HepG2 (cell line): ENCODE data around the gene RANBP3. TPM values are rescaled to one million over a fixed set of nuclear protein-coding genes. Genes with fewer than 3 reads are reported as not detected.

Source experiments
- ATAC-seq: fragments of 200-7000 bp; cut with Tn5 transposase; 3 replicates; pipeline ENCODE4 v1.9.1; 2020; ENCODE audit warnings: mild to moderate bottlenecking, moderate library complexity
- BruUV-seq: library from RNA; stranded (reverse); fragments of 400-500 nt; replicated peaks from 2 replicates; lab custom pipeline; 2021; lab: Mats Ljungman, UMichigan
- CTCF ChIA-PET: fragments of 300-600 bp; formaldehyde crosslinking; extraction: SDS; loops from one replicate; lab custom pipeline; 2021; ENCODE audit warnings: low total read pairs, inconsistent platforms, low intra/inter-chr PET ratio; lab: Yijun Ruan, JAX
- POLR2A ChIA-PET: fragments of 350-600 bp; sonication (Branson Sonifier 250); formaldehyde crosslinking; loops from one replicate; lab custom pipeline; 2020; ENCODE audit warnings: antibody characterized with exemption, inconsistent platforms; lab: Yijun Ruan, JAX
- DNase-seq: peaks from one replicate; pipeline ENCODE4 v3.0.0-alpha.2; 2015; ENCODE audit warnings: low spot score
- FAIRE-seq: peaks from 3 replicates; lab custom pipeline; 2011; peaks lifted over from hg19 to GRCh38; lab: Jason Lieb, UNC
- H2AFZ ChIP-seq: one replicate; pipeline ENCODE4 v1.6.1; 2011; ENCODE audit warnings: low read length, inconsistent platforms
- H3K27ac ChIP-seq: fragments of 300-600 bp; 3 replicates; pipeline ENCODE4 v1.8.0; 2011; ENCODE audit warnings: mixed run types, mild to moderate bottlenecking, mixed read lengths, low read length, inconsistent platforms; ENCODE audit not compliant: insufficient read depth; ENCODE audit errors: extremely low read length
- H3K27me3 ChIP-seq, 2 experiments: fragments of 200-600 bp in 1 of 2; 2 replicates in 1 of 2; 3 replicates in 1 of 2; pipeline versions ENCODE4 v1.6.0 to v1.8.0; 2011; ENCODE audit warnings: low read length in 2 of 2, mild to moderate bottlenecking in 2 of 2, moderate library complexity in 2 of 2, inconsistent platforms in 1 of 2; ENCODE audit not compliant: insufficient read depth in 2 of 2, control insufficient read depth in 1 of 2
- H3K36me3 ChIP-seq, 2 experiments: fragments of 200-600 bp in 1 of 2; replicated peaks in 1 of 2; 2 replicates in 1 of 2; 3 replicates in 1 of 2; pipeline versions ENCODE4 v1.5.1 to v1.8.0; 2011; ENCODE audit warnings: low read length in 2 of 2, inconsistent platforms in 1 of 2; ENCODE audit not compliant: insufficient read depth in 2 of 2, control insufficient read depth in 1 of 2
- H3K4me1 ChIP-seq: 2 replicates; pipeline ENCODE4 v1.5.1; 2012; ENCODE audit warnings: low read length, inconsistent platforms; ENCODE audit not compliant: insufficient read depth
- H3K4me2 ChIP-seq: 2 replicates; pipeline ENCODE4 v1.6.0; 2011; ENCODE audit warnings: low read depth, low read length, inconsistent platforms
- H3K4me3 ChIP-seq, 3 experiments: fragments of 200-600 bp in 1 of 3; sonication (generic), shearing (Covaris generic) in 1 of 3; replicated peaks in 1 of 3; 2 replicates each; pipeline ENCODE4 v1.5.1; 2011 to 2016; ENCODE audit warnings: low read length in 3 of 3, inconsistent platforms in 2 of 3, low read depth in 2 of 3, mild to moderate bottlenecking in 2 of 3, control low read depth in 1 of 3, mixed read lengths in 1 of 3; ENCODE audit not compliant: insufficient read depth in 1 of 3
- H3K79me2 ChIP-seq: one replicate; pipeline ENCODE4 v1.6.1; 2011; ENCODE audit warnings: low read length, inconsistent platforms; ENCODE audit not compliant: insufficient read depth
- H3K9ac ChIP-seq: 2 replicates; pipeline ENCODE4 v1.6.0; 2011; ENCODE audit warnings: mild to moderate bottlenecking, low read depth, low read length, inconsistent platforms; ENCODE audit not compliant: insufficient read depth
- H3K9me3 ChIP-seq: 2 replicates; pipeline ENCODE4 v1.5.1; 2012; ENCODE audit warnings: mild to moderate bottlenecking, low read length
- H4K20me1 ChIP-seq: 2 replicates; pipeline ENCODE4 v1.6.0; 2011; ENCODE audit warnings: inconsistent platforms, mild to moderate bottlenecking, low read length, moderate library complexity; ENCODE audit not compliant: insufficient read depth
- MAFG ChIP-seq: sonication (generic); formaldehyde crosslinking; IDR thresholded peaks from 2 replicates; pipeline ENCODE4 v1.5.1; 2020; ENCODE audit warnings: mild to moderate bottlenecking, missing genetic modification reagents
- NPAS2 ChIP-seq: sonication (generic); formaldehyde crosslinking; IDR thresholded peaks from 2 replicates; pipeline ENCODE4 v1.8.0; 2022; ENCODE audit warnings: mild to moderate bottlenecking, missing genetic modification reagents, borderline replicate concordance
- RFX3 ChIP-seq: IDR thresholded peaks from 2 replicates; pipeline ENCODE4 v1.6.1; 2016; ENCODE audit warnings: missing biosample characterization, missing genetic modification reagents
- WGBS: methylation state at CpG from one replicate; pipeline ENCODE4 v1.1.6; 2017; ENCODE audit warnings: low lambda C conversion rate; 5-methylcytosine and 5-hydroxymethylcytosine counted together
- in situ Hi-C: cut with HindIII; loops from 2 replicates; pipeline ENCODE4 v1.10.0; 2017; ENCODE audit warnings: low pct_unique_long_range_greater_than_20kb; ENCODE audit not compliant: extremely low pct_ligation_motif_present
- intact Hi-C: fragments of 100-400 bp; cut with micrococcal nuclease; formaldehyde crosslinking; loops from one replicate; pipeline ENCODE4 v1.10.0; 2022; ENCODE audit not compliant: unreplicated experiment
- polyA plus RNA-seq, 8 experiments: library from polyadenylated mRNA; depleted of rRNA in 3 of 8; stranded (reverse) in 7 of 8; unstranded in 1 of 8; fragments of >200 nt; fragmentation: Illumina TruSeq in 4 of 8; extraction: Trizol in 4 of 8; gene quantifications; 2 replicates each; pipeline versions ENCODE4 v1.2.1 to v1.2.3, GENCODE V29; 2011 to 2016; ENCODE audit warnings: low read depth in 4 of 8, missing spikeins in 1 of 8, mixed read lengths in 1 of 8; ENCODE audit not compliant: insufficient read depth in 1 of 8
- total RNA-seq, 5 experiments: library from RNA; depleted of rRNA; stranded (reverse); fragments of >200 nt; fragmentation: Illumina TruSeq; extraction: Trizol; gene quantifications; 2 replicates each; pipeline ENCODE4 v1.2.3, GENCODE V29; 2016; ENCODE audit warnings: low read depth in 1 of 5
- TF ChIP-seq, protein P1 (sequence below): sonication (generic); formaldehyde crosslinking; IDR thresholded peaks from 2 replicates; pipeline ENCODE4 v1.5.1; 2020; ENCODE audit warnings: mild to moderate bottlenecking, missing genetic modification reagents, moderate library complexity

The RANBP3 gene
- total and polyA plus RNA-seq, 2 of the 13 experiments (the other 11 are each of a cell fraction or from before 2014, with no cell fraction given): 39.5 to 149 TPM

GRCh38 chr19:5931251-5931650 lies 46.7 kb downstream of the RANBP3 start:
- no TSS peak for BruUV-seq
- H3K4me1 ChIP-seq: no peaks in the 10 kb centered on the region
- H4K20me1 ChIP-seq: peaks cover 22% of the 10 kb centered on the region; the same call in 1 of the 2 replicates
- no peak overlapping the region for H3K4me2 ChIP-seq
- no peaks in the 10 kb centered on the region for H3K27me3 ChIP-seq
- H3K27ac ChIP-seq: no peak overlapping the region
- ATAC-seq: no peak
- intact Hi-C loops: no loop called here
- in situ Hi-C loops: no loop called here
- no peaks in the 10 kb centered on the region for H3K9me3 ChIP-seq
- WGBS: 99% methylated on average over 7 of the region's 11 CpGs
- no peak for DNase-seq
- no peak overlapping the region for H2AFZ ChIP-seq
- peaks cover 60 to 91% of the 10 kb centered on the region in 2 experiments for H3K36me3 ChIP-seq
- H3K79me2 ChIP-seq: peaks cover 18% of the 10 kb centered on the region
- POLR2A ChIA-PET: no interaction called here
- TF ChIP-seq RFX3 (CRISPR knock-in tag) (no peak), MAFG (no peak), NPAS2 (CRISPR knock-in tag) (no peak)
- TF ChIP-seq, protein P1, sequence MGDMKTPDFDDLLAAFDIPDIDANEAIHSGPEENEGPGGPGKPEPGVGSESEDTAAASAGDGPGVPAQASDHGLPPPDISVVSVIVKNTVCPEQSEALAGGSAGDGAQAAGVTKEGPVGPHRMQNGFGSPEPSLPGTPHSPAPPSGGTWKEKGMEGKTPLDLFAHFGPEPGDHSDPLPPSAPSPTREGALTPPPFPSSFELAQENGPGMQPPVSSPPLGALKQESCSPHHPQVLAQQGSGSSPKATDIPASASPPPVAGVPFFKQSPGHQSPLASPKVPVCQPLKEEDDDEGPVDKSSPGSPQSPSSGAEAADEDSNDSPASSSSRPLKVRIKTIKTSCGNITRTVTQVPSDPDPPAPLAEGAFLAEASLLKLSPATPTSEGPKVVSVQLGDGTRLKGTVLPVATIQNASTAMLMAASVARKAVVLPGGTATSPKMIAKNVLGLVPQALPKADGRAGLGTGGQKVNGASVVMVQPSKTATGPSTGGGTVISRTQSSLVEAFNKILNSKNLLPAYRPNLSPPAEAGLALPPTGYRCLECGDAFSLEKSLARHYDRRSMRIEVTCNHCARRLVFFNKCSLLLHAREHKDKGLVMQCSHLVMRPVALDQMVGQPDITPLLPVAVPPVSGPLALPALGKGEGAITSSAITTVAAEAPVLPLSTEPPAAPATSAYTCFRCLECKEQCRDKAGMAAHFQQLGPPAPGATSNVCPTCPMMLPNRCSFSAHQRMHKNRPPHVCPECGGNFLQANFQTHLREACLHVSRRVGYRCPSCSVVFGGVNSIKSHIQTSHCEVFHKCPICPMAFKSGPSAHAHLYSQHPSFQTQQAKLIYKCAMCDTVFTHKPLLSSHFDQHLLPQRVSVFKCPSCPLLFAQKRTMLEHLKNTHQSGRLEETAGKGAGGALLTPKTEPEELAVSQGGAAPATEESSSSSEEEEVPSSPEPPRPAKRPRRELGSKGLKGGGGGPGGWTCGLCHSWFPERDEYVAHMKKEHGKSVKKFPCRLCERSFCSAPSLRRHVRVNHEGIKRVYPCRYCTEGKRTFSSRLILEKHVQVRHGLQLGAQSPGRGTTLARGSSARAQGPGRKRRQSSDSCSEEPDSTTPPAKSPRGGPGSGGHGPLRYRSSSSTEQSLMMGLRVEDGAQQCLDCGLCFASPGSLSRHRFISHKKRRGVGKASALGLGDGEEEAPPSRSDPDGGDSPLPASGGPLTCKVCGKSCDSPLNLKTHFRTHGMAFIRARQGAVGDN (CRISPR knock-in tag): 0 out of 2 replicates have a peak, but pooled peaks have one; percentile 12
- no peak overlapping the region for H3K9ac ChIP-seq
- FAIRE-seq: no peak
- CTCF ChIA-PET: no interaction called here
- no peak overlapping the region for H3K4me3 ChIP-seq
